GM19397 (cell line): ENCODE results near the gene FAM131C.
"Not testable (repeated sequence)": the region's sequence is repeated elsewhere in the genome, so short reads cannot be mapped to it uniquely, and the experiment has no call there.

Source experiments
- ATAC-seq: cut with Tn5 transposase; IDR thresholded peaks from one replicate; pipeline ENCODE4 v1.9.1; 2021; ENCODE audit warnings: mild to moderate bottlenecking, moderate library complexity; ENCODE audit not compliant: unreplicated experiment

FAM131C gene

DNA sequence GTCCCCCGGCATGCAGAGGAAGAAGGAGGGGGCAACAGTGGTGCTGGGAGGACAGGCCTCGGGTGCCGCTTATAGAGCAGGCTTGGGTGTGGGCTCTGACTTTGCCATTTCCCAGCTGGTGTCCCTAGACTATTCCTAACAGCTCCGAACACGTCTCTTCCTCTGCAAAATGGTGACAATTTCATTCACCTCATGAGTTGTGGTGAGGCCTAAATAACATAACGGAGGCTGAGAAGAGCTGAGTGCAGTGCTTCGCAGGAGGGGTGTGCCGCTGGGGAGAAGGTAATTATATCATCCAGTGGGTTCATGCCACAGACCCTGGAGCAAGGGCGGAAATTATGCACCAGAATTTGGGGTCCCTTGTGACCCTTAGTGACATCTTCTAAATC, 10.8 kb downstream of the FAM131C start:
- not testable (repeated sequence) for ATAC-seq

DNA sequence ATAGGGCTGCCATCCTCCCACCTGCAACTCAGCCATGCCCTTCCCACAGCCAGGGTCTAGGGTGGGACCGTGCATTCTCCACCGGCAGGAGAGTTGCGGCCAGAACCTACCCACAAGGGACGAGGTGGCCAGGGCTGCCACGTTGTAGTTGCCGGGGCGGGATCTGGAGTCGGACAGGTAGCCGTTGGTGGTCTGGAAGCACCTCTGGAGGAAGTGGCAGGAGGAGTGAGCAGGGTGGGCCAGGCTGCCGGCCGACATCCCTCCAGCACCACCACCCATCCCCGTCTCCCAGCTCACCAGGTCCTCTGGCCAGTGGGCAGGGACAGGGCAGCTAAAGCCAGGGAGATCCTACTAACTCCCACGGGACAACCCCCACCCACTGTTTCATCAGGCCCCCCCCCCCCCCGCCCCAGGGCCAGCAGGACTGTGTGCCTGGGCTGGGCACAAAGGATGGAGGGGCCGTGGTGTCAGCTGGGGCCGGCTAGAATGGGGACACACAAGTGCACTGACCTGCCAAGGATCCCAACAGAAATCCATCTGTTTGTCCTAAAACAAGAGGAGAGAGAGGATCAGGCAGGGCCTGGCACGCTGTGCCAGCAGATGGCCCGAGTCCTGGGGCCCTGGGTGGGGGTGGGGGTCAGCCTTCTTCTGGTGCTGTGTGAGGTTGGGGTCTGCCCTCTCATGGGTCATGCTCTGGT, 11.3 kb downstream of the FAM131C start:
- ATAC-seq: not testable (repeated sequence)

GRCh38 chr1:16061266-16061665, 12.2 kb downstream of the FAM131C start:
- no peak for ATAC-seq

DNA sequence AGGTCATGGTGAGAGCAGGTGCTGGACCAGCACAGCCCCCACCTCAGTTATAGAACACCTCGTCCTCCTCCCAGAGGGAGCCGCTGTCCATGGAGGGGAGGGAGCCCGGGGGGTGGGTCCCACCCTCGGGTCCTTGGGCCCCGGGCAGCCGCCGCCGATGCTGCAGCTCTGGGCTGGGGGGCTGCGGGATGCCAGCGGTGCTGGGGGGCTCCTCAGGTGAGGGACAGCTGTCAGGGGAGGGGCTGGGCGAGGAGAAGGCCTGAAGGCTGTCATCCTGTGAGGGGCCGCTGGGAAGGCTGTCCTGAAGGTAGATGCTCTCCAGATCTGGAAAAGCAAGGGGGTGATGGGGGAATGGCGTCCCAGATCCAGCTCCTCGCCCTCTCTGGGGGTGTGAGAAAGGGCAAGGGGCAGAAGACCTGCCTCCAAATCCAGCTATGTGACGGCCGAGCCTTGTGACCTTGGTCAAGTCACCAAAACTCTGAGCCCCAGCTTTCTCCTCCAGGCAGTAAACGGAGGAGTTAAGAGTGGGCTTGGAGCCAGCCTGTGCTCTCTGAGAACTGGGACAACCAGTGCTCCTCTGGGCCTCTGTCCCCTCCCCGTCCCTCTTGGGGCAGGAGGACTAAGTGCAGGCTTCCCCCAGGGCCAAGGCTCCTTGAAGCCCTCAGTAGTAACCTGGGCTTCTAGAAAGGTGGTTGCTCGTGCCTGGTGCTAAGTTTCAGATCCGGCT, 14.9 kb downstream of the FAM131C start:
- ATAC-seq: not testable (repeated sequence)

DNA sequence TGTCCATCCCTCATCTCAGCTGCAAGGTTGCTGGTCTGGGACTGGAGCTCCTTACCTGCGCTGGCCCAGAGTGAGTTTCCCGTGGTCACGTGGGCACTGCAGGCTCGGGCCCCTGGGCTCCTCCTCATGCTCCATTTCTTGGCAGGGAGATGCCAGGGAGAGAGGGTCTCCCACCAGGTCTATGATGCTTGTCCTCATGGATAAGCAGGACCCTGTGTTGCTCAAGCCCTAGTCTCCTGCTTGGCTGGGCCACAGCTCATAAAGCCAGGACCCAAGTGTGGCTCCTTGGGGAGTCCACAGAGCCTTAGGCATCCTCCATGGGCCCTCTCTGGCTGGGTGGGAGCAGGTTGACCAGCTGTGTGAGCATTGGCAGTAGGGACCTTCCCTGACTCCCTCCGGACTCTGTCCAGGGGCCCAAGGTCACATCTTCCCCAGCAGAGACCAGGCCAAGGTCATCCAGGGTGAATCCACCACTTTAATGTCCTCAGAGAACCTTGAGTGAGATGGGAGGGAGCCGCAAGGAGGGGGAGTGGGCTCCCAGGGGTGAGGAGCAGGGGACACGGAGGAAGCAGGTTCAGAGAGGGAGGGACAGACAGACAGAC, 16.0 kb downstream of the FAM131C start:
- ATAC-seq: not testable (repeated sequence)

DNA sequence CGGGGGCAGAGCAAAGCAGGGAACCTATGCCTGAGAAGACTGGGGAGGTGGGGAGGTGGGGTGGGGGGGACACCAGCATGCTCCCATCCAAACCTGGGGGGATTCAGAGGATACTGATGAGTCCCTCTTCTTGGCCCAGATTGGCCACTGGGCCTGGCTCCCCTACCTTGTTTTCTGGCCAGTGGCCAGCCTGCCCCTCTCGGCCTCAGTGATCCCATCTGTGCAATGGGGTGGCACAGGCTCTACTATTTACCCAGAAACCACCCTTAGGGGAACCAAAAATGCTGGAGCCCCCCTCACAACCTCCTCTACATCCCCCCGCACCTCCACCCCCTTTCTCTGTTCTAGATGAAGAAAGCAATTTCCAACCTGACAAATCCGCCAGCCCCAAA, 16.9 kb downstream of the FAM131C start:
- not testable (repeated sequence) for ATAC-seq

DNA sequence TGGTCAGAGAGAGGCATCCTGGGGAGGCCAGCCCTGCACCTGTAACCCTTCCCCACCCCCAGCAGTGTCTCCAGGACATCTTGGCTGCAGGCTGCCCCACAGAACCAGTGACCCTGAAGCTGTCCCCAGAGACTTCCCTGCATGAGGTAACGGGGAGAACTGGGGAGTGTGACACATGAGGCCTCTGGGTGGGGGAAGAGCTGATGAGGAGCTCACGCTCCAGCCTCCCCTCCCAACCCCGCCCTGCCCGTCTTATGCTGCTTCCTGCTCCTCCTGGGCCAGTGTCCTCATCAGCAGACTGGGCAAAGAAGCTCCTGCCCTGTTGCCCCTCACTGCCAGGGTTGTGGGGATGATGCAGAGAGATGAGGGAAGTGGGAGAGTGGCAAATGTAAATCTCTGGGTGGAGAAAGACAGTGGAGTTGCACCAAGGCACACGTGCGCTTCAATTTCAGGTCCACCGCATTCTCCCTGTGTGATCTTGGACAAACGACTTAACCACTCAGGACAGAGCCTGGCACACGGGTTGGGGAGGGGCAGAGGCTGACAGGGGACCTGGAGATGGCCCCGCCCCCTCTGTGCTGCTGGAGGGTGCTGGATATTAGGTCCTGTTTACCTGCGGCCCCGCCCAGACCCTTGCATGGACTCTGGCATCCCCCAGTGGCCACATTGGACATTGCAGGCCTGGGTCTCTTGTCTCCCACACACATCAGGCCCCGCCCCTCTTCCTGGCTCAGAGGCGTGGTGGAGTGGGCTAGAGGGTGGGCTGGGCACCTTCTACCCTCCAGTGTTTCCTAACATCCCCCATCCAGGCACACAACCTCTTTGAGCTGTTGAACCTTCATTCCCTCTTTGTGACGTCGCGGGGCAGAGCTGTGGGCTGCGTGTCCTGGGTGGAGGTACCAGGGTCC, 17.6 kb downstream of the FAM131C start:
- no peak for ATAC-seq

- ATAC-seq: no peak
Observed at GRCh38 chr1:16054598-16055540, 18.6 kb downstream of the FAM131C start.

DNA sequence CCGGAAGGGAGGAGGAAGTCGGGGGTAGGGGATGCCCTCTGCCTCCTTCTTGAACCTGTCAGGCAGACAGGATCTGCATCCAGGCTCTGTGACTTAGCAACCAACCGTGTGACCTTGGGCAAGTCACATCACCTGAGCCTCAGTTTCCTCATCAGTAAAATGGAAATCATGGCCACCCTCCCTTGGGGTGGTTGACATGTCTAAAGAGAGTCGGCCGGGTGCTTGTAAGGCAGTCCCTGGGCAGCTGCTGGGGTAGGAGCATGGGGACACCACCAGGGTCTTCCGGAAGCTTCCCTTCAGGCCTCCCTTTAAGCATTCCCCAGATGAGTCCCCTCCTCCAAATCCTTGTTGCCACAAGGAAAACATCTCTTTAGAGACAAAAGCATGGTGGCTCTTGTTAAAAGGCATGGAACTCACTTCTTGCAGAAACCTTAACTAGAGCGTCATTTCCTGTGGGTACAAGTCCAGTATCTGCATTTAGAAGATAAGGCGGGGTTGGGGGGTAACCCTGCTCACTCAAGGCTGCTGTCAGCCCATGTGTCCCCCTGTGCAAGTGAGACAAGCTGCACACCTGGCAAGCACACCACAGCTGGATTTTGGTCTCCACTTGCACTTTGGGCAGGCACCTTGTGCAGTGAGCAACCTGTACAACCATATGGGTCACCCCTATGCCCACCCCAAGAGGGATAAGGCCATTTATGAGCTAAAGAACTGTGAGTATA, 19.5 kb downstream of the FAM131C start:
- no peak for ATAC-seq

- ATAC-seq: not testable (repeated sequence)
Observed at GRCh38 chr1:16051949-16052348, 21.5 kb downstream of the FAM131C start.

GRCh38 chr1:16051039-16051438, 22.4 kb downstream of the FAM131C start:
- ATAC-seq: no peak

- ATAC-seq: no peak
Observed at GRCh38 chr1:16050328-16050727, 23.1 kb downstream of the FAM131C start.

GRCh38 chr1:16048573-16049189, 24.8 kb downstream of the FAM131C start:
- no peak for ATAC-seq

DNA sequence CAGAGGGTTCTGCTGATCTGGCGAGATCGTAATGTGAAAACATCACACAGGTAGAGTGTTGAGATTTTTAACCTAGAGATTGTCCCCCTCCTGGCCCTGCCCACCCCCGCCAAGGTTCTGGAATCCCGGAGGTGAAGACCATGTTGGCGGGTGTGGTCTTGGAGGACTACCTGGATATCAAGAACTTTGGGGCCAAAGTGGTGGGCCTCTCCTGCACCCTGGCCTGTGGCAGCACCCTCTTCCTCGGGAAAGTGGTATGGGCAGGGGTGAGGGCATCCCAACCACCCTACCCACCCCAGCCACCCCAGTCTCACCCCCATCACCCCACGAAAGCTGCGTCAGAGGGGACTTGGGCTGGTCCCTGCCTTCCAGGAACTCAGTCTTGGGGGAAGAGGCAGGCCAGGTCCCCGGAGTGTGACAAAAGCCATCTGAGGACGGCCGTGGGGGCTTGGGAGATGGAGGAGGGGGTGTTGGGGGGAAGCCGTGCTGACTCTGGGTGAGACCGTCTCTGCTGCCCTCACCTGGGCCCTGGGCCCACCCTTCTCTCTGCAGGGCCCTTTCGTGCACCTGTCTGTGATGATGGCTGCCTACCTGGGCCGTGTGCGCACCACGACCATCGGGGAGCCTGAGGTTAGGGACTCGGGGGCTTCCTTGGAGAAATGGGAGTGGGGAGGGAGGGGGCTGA, 25.5 kb downstream of the FAM131C start:
- no peak for ATAC-seq

GRCh38 chr1:16046842-16047241, 26.6 kb downstream of the FAM131C start:
- ATAC-seq: no peak

DNA sequence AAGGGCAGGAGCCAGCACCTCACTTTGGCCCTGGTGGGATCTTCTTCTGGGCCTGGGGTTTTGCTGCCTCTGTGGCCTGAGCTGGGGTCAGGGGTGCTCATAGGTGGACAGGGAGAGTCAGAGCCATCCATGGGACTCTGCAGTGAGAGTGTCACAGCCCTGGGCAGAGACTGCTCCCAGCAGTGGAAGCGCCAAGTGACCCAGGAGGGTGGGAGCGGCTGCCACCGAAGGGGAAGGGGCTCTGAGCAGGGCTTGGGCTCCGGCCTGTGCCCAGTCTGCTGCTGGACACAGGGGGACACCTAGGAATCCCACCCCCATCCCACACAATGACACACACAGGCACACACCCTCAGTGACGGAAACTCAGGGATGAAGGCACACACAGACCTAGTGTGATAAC, 29.5 kb downstream of the FAM131C start:
- ATAC-seq: no peak

DNA sequence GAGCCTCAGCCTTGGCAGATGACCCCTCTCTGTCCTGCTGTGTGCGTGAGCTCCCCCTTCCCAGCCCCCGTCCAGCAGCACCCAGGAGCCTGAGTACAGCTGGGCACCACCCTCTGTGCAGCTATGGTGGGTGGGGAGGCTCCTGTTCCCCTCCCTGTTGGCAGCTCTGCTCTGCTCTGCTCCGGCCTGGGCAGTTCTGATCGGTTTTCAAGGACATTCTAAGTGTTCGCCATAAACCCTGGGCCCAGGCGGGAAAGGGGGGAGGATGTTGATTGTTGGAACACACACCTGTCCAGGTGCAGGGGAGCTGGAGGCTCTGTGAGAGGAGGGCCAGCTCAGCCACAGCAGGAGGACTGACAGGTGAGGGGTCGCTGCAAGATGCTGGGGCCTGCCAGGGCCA, 29.9 kb downstream of the FAM131C start, which contains the start of gene CLCNKB:
Gene CLCNKB, plus strand, starts transcription at position 262 of the 400 bp plus-strand sequence. CDS start 711 bp downstream, outside the sequence.
- no peak for ATAC-seq

DNA sequence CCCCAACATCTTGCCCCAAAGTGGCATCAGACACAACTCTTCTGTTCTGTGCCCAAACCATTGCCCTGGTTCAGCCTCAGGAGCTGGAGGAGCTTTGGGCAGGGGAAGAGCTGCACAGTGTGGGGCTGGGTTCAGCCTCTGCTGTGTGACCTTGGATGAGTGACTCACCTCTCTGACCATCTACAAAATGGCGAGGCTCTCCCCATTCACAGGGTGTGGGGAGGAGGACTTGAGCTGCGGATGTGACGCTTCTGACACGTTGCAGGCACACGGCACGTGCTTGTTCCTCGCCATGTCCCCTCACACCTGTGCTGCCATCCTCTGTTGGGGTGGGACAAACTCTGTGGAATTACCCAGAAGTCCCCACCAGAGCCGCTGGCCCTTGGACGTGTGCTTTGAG, 30.8 kb downstream of the FAM131C start:
- ATAC-seq: not testable (repeated sequence)
